Esophagus muscularis mucosa (tissue), 4 donors: Measurements from ENCODE around the gene STOML1.
"Not testable (repeated sequence)": the region's sequence is repeated elsewhere in the genome, so short reads cannot be mapped to it uniquely, and the experiment has no call there.

Source experiments
- CTCF ChIP-seq, 3 experiments: fragments of 200-600 bp in 2 of 3; fragments of 450-650 bp in 1 of 3; sonication (generic) in 2 of 3; IDR thresholded peaks; one replicate each; pipeline ENCODE4 v1.5.1; 2017 to 2019; ENCODE audit warnings: antibody characterized with exemption in 3 of 3, mild to moderate bottlenecking in 2 of 3, moderate library complexity in 1 of 3
- EP300 ChIP-seq: sonication (generic); formaldehyde crosslinking; IDR thresholded peaks from one replicate; pipeline ENCODE4 v1.6.1; 2017; ENCODE audit warnings: antibody characterized with exemption
- POLR2A ChIP-seq: fragments of 450-650 bp; IDR thresholded peaks from one replicate; pipeline ENCODE4 v1.6.1; 2017; ENCODE audit warnings: antibody characterized with exemption, moderate library complexity, mild to moderate bottlenecking, low read depth
- POLR2AphosphoS5 ChIP-seq, 2 donors: sonication (generic); formaldehyde crosslinking; IDR thresholded peaks; one replicate each; pipeline ENCODE4 v1.6.1; 2017; ENCODE audit warnings: antibody characterized with exemption in 2 of 2

- not testable (repeated sequence) for TF ChIP-seq POLR2A; CTCF (IDR thresholded peaks at IDR 0.05); POLR2AphosphoS5 (IDR thresholded peaks at IDR 0.05); EP300
Measured at GRCh38 chr15:73938516-73938915, 53.6 kb downstream of the STOML1 start.
